Mesendoderm (in vitro differentiated cells): ENCODE data around the gene CEP72.

Experiments
- DNase-seq: peaks from one replicate; pipeline ENCODE4 v3.0.0; 2013
- H2AK5ac ChIP-seq: 2 replicates; pipeline ENCODE4 v1.6.1; 2013; ENCODE audit warnings: low read length, inconsistent platforms
- H2BK120ac ChIP-seq: 2 replicates; pipeline ENCODE4 v1.6.1; 2013; ENCODE audit warnings: low read depth, mild to moderate bottlenecking, low read length, moderate library complexity, mixed read lengths
- H2BK15ac ChIP-seq: replicated peaks from 2 replicates; pipeline ENCODE4 v1.6.1; 2013; ENCODE audit warnings: low read depth, mild to moderate bottlenecking, moderate library complexity
- H2BK5ac ChIP-seq: 2 replicates; pipeline ENCODE4 v1.6.1; 2013; ENCODE audit warnings: low read length, inconsistent platforms
- H3K18ac ChIP-seq: 2 replicates; pipeline ENCODE4 v1.6.1; 2013; ENCODE audit warnings: mild to moderate bottlenecking, low read length, mixed read lengths
- H3K23ac ChIP-seq: one replicate; pipeline ENCODE4 v1.6.1; 2013; ENCODE audit warnings: low read length
- H3K27ac ChIP-seq: 2 replicates; pipeline ENCODE4 v1.5.1; 2013; ENCODE audit warnings: low read depth, mild to moderate bottlenecking, inconsistent platforms, low read length, moderate library complexity
- H3K27me3 ChIP-seq: 2 replicates; pipeline ENCODE4 v1.6.1; 2013; ENCODE audit warnings: low read length, control low read depth, mild to moderate bottlenecking, inconsistent platforms; ENCODE audit not compliant: insufficient read depth, poor library complexity
- H3K36me3 ChIP-seq: 2 replicates; pipeline ENCODE4 v1.6.1; 2013; ENCODE audit warnings: low read length, inconsistent platforms; ENCODE audit not compliant: control insufficient read depth, insufficient read depth
- H3K4ac ChIP-seq: one replicate; pipeline ENCODE4 v1.6.1; 2013; ENCODE audit warnings: low read depth, mild to moderate bottlenecking, low read length, moderate library complexity
- H3K4me1 ChIP-seq: 2 replicates; pipeline ENCODE4 v1.6.1; 2013; ENCODE audit warnings: low read depth, low read length, inconsistent platforms; ENCODE audit not compliant: control insufficient read depth
- H3K4me2 ChIP-seq: 2 replicates; pipeline ENCODE4 v1.6.1; 2013; ENCODE audit warnings: low read length
- H3K4me3 ChIP-seq: 2 replicates; pipeline ENCODE4 v1.5.1; 2013; ENCODE audit warnings: mild to moderate bottlenecking, low read length
- H3K56ac ChIP-seq: one replicate; pipeline ENCODE4 v1.6.1; 2013; ENCODE audit warnings: low read length
- H3K79me1 ChIP-seq: 2 replicates; pipeline ENCODE4 v1.6.1; 2013; ENCODE audit warnings: low read length, inconsistent platforms
- H3K79me2 ChIP-seq: 2 replicates; pipeline ENCODE4 v1.6.1; 2013; ENCODE audit warnings: mild to moderate bottlenecking, low read length; ENCODE audit not compliant: control insufficient read depth, insufficient read depth
- H3K9ac ChIP-seq: 2 replicates; pipeline ENCODE4 v1.6.1; 2013; ENCODE audit warnings: low read length, inconsistent platforms
- H4K5ac ChIP-seq: one replicate; pipeline ENCODE4 v1.6.1; 2013; ENCODE audit warnings: low read length
- H4K8ac ChIP-seq: one replicate; pipeline ENCODE4 v1.6.1; 2013; ENCODE audit warnings: low read depth, mild to moderate bottlenecking, control low read depth, low read length, moderate library complexity
- WGBS: extraction: QIAGEN DNeasy Blood & Tissue Kit; methylation state at CpG from one replicate; pipeline ENCODE4 v1.1.7; 2013; ENCODE audit warnings: low lambda C conversion rate, missing lambda C conversion rate; ENCODE audit not compliant: insufficient coverage; ENCODE audit errors: extremely low coverage; 5-methylcytosine and 5-hydroxymethylcytosine counted together

The CEP72 gene

DNA sequence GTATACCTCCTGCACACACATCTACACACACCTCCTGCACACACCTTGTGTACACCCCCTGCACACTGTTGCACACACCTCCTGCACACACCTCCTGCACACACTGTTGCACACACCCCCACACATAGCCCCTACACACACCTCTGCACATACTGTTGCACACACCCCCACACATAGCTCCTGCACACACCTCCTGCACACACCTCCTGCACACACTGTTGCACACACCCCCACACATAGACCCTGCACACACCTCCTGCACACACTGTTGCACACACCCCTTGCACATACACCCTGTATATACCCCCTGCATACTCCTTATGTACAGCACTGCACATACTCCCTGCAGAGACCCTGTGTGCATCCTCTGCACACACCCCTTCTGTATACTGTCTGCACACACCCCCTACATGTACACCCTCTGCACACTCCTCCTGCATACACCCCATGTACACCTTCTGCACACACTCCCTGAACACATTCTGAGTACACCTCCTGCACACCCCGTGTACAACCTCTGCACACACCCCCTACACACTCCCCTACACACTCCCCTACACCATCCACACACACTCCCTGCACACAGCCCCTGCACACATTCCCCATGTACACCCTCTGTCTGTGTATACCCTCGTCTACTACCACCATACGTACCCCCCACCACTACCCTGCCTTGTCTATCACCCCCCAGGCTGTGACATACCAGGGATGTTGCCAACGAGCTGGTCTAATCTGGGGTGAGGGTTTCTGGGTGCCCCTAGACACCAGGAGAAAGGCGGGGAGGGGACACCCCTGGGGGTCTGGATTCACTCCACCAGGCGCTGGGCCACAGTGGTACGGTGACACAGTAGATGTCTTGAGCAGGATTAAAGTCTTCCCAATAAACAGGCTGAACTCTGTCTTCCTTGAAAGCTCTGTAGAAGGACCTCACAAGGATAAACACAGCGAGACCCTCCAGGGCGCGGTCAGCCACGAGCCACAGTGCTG, 1.1 kb upstream of the CEP72 start:
- H3K4me1 ChIP-seq = no peaks in the 10 kb centered on the region
- H2AK5ac ChIP-seq = no peak overlapping the region
- H2BK120ac ChIP-seq = no peak overlapping the region
- no peaks in the 10 kb centered on the region for H3K36me3 ChIP-seq
- H3K4ac ChIP-seq = no peak overlapping the region
- no peak for DNase-seq
- H3K18ac ChIP-seq = no peak overlapping the region
- H3K4me2 ChIP-seq = peak overlapping the region; percentile 35
- peak overlapping the region; percentile 80 for H3K56ac ChIP-seq
- H3K79me1 ChIP-seq = peaks cover 3% of the 10 kb centered on the region
- no peak overlapping the region for H2BK15ac ChIP-seq
- H4K5ac ChIP-seq = no peak overlapping the region
- H3K27me3 ChIP-seq = no peaks in the 10 kb centered on the region
- H3K9ac ChIP-seq = peak overlapping the region; percentile 75
- H2BK5ac ChIP-seq = no peak overlapping the region
- no CpG with 5 or more reads among the region's 11 CpGs for WGBS
- H3K79me2 ChIP-seq = peaks cover 19% of the 10 kb centered on the region
- no peak overlapping the region for H3K4me3 ChIP-seq
- H3K23ac ChIP-seq = peak overlapping the region; percentile 74
- no peak overlapping the region for H3K27ac ChIP-seq
- no peak overlapping the region for H4K8ac ChIP-seq

DNA sequence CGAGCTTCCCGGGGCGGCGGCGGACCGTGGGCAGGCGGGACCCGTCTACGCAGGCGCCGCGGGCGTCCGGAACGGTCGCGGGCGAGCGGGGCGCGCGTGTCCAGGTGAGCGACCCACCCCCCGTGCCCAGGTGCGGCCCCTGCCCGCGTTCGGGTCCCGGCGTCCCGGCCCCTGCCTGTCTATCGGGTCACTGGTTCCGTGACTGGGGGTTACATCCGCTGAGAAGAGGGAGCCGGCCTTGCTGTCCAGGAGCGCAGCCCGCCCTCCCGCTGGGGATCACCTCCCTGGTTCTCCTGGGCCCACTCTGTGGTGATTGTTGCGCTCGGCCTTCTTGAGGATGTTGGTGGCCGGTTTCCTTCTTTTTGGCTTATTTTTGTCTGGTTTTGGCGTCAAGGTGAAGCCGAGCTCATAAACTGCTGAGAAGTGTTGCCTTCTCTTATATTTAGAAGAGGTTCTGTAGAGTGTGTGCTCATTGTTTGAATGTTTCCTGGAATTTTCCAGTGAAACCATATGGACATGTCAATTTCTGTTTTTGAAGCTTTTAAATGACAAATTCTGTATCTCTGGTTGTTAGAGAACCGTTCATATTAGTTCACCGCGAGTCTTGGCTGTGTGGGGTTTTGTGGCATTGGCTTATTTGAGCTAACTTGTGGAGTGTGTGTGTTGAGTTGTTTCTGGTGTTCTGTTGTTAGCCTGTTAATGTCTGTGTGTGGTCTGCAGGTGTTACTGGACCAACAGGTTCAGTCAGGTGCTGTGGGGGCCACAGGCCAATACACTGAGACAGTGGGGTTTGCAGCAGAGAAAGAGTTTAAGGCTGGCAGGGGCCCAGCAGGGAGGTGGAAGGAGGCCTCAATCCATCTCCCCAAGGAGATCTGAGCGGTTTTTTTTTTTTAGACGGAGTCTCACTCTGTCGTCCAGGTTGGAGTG, 621 bp downstream of the CEP72 start:
- Histone ChIP-seq H2BK120ac (no peak overlapping the region), H3K9ac (peak overlapping the region; percentile 74), H3K4me1 (no peaks in the 10 kb centered on the region), H3K4me3 (peak overlapping the region; percentile 68), H3K56ac (peak overlapping the region; percentile 82), H4K5ac (no peak overlapping the region), H3K27me3 (no peaks in the 10 kb centered on the region), H3K79me1 (peaks cover 9% of the 10 kb centered on the region), H3K23ac (no peak overlapping the region), H3K27ac (no peak overlapping the region), H4K8ac (no peak overlapping the region), H3K79me2 (peaks cover 26% of the 10 kb centered on the region), H3K4me2 (peak overlapping the region; percentile 68), H3K18ac (peak overlapping the region; percentile 91), H2BK15ac (no peak overlapping the region), H3K36me3 (no peaks in the 10 kb centered on the region), H2AK5ac (no peak overlapping the region), H2BK5ac (no peak overlapping the region), H3K4ac (no peak overlapping the region)
- peak; percentile 37 for DNase-seq
- WGBS = no CpG with 5 or more reads among the region's 49 CpGs

DNA sequence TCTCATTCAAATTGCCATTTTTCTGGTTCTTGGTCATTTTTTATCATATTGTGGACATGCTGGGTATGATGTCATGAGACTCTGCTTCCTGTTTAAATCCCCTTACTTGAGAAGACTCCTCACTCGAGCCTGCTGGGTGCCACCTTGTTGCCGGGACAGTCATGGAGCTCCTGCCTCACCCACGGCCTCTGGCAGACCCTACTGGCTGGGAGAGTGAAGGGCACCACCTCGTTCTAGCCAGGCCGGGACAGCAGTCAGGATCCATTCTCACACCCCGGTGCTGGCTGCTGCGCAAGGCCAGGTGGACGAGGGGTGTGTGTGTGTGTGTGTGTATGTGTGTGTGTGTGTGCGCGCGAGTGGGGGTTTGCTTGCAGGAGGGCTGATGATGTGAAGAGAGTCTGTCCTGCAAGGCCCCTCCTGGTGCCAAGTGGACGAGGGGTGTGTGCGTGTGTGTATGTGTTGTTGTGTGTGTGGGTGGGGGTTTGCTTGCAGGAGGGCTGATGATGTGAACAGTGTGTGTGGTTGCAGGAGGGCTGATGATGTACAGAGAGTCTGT, 4.4 kb downstream of the CEP72 start:
- Histone ChIP-seq H2BK120ac (no peak overlapping the region), H3K79me2 (peaks cover 26% of the 10 kb centered on the region), H3K4ac (no peak overlapping the region), H3K79me1 (peaks cover 9% of the 10 kb centered on the region), H3K56ac (no peak overlapping the region), H3K36me3 (peaks cover 11% of the 10 kb centered on the region), H2AK5ac (no peak overlapping the region), H4K5ac (no peak overlapping the region), H2BK5ac (no peak overlapping the region), H3K27me3 (no peaks in the 10 kb centered on the region), H3K4me2 (no peak overlapping the region), H3K27ac (no peak overlapping the region), H2BK15ac (no peak overlapping the region), H4K8ac (no peak overlapping the region), H3K23ac (no peak overlapping the region), H3K18ac (no peak overlapping the region), H3K4me3 (no peak overlapping the region), H3K4me1 (no peaks in the 10 kb centered on the region), H3K9ac (no peak overlapping the region)
- DNase-seq = peak; percentile 31
- no CpG with 5 or more reads among the region's 13 CpGs for WGBS

DNA sequence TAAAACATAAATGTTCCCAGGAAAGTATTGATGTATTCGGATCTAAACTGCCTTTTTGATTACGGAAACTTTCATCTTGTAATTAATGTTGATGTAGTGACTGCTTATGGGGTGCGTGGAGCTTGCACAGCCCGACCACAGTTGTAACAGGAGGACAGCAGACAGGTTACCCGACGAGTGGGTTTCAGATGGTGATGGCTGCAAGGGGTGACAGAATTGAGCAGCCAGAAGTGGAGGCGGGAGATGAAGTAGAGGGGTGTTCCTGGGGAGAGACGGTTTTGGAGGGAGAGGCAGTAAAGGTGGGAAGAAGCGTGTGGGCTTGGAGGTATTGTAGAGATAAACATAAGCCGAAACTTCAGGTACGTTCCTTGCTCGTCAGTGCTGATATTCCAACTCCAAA, 5.8 kb downstream of the CEP72 start:
- no peak overlapping the region for H3K23ac ChIP-seq
- peaks cover 12% of the 10 kb centered on the region for H3K36me3 ChIP-seq
- peaks cover 22% of the 10 kb centered on the region for H3K79me2 ChIP-seq
- no peak overlapping the region for H3K27ac ChIP-seq
- H3K18ac ChIP-seq = no peak overlapping the region
- no peak overlapping the region for H2BK120ac ChIP-seq
- no peak overlapping the region for H3K9ac ChIP-seq
- H4K5ac ChIP-seq = no peak overlapping the region
- no peak overlapping the region for H3K56ac ChIP-seq
- no peak overlapping the region for H2AK5ac ChIP-seq
- no peak overlapping the region for H3K4me2 ChIP-seq
- H3K79me1 ChIP-seq = peaks cover 8% of the 10 kb centered on the region
- H3K27me3 ChIP-seq = no peaks in the 10 kb centered on the region
- H3K4ac ChIP-seq = no peak overlapping the region
- no peak overlapping the region for H4K8ac ChIP-seq
- no CpG with 5 or more reads among the region's 12 CpGs for WGBS
- H2BK15ac ChIP-seq = no peak overlapping the region
- no peak overlapping the region for H3K4me3 ChIP-seq
- no peak overlapping the region for H2BK5ac ChIP-seq
- no peaks in the 10 kb centered on the region for H3K4me1 ChIP-seq
- no peak for DNase-seq

DNA sequence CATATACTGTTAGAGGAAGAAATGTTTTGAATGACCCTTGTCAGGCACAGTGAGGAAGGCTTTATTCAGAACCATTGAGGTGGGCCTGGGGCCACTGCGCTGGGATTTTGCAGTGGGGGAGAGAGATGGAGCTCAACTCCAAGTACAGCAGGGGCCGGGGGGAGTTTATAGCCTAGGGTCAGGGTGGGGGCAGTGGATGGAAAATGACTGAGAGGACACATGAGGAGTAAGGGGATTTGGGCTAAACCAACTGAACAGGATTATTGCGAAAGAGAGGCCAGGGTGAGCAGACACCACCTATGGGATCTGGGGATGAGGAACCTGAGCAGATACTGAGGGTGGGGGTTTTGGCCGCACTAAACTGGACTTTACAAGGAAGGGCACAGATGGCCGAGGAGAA, 6.3 kb downstream of the CEP72 start:
- Histone ChIP-seq H3K27me3 (no peaks in the 10 kb centered on the region), H2BK15ac (no peak overlapping the region), H3K4me2 (no peak overlapping the region), H3K23ac (no peak overlapping the region), H3K79me2 (peaks cover 19% of the 10 kb centered on the region), H3K4ac (no peak overlapping the region), H3K4me3 (no peak overlapping the region), H3K56ac (no peak overlapping the region), H3K36me3 (peaks cover 12% of the 10 kb centered on the region), H4K5ac (no peak overlapping the region), H4K8ac (no peak overlapping the region), H3K18ac (no peak overlapping the region), H2BK120ac (no peak overlapping the region), H2BK5ac (no peak overlapping the region), H3K27ac (no peak overlapping the region), H3K79me1 (peaks cover 8% of the 10 kb centered on the region), H3K9ac (no peak overlapping the region), H2AK5ac (no peak overlapping the region), H3K4me1 (no peaks in the 10 kb centered on the region)
- DNase-seq = no peak
- no CpG with 5 or more reads among the region's 5 CpGs for WGBS
